Measurements from ENCODE around the gene REPS2. TPM values are rescaled to one million over a fixed set of nuclear protein-coding genes. Genes with fewer than 3 reads are reported as not detected.

REPS2 gene
- total RNA-seq, 1 donor from 2014 or later, result 18.9 TPM

- no peaks in the 10 kb centered on the region for H3K9me3 ChIP-seq
- no peak overlapping the region for H3K27ac ChIP-seq
- no peak for TF ChIP-seq CTCF (IDR thresholded peaks at IDR 0.05)
- no peaks in the 10 kb centered on the region for H3K4me1 ChIP-seq
- no peaks in the 10 kb centered on the region for H3K27me3 ChIP-seq
- DNase-seq (no peak), ATAC-seq (no peak)
- H3K36me3 ChIP-seq, result no peaks in the 10 kb centered on the region
- no peak overlapping the region for H3K4me3 ChIP-seq
- intact Hi-C loops (cut with DNase I), result no loop called here
These were observed 46.5 kb downstream of the REPS2 start for GRCh38 chrX:16992951-16993350.

- no peak for ATAC-seq
- no peak overlapping the region for H3K4me3 ChIP-seq
- H3K27ac ChIP-seq, result no peak overlapping the region
- no peaks in the 10 kb centered on the region for H3K9me3 ChIP-seq
- H3K4me1 ChIP-seq, result no peaks in the 10 kb centered on the region
- TF ChIP-seq CTCF (IDR thresholded peaks at IDR 0.05), result no peak
- intact Hi-C loops (cut with DNase I), result no loop called here
- H3K36me3 ChIP-seq, result no peaks in the 10 kb centered on the region
- no peaks in the 10 kb centered on the region for H3K27me3 ChIP-seq
- DNase-seq, result no peak
These were observed 47.4 kb downstream of the REPS2 start for GRCh38 chrX:16993791-16994318.

- H3K36me3 ChIP-seq, result no peaks in the 10 kb centered on the region
- H3K4me1 ChIP-seq, result no peaks in the 10 kb centered on the region
- intact Hi-C loops (cut with DNase I), result no loop called here
- ATAC-seq (no peak), DNase-seq (no peak)
- H3K27me3 ChIP-seq, result no peaks in the 10 kb centered on the region
- H3K9me3 ChIP-seq, result no peaks in the 10 kb centered on the region
- no peak for TF ChIP-seq CTCF (IDR thresholded peaks at IDR 0.05)
- H3K27ac ChIP-seq, result no peak overlapping the region
- H3K4me3 ChIP-seq, result no peak overlapping the region
These were observed 48.3 kb downstream of the REPS2 start for GRCh38 chrX:16994736-16995135.

GRCh38 chrX:16997313-16997712 lies 50.9 kb downstream of the REPS2 start:
- Histone ChIP-seq H3K27me3 (no peaks in the 10 kb centered on the region), H3K4me1 (no peaks in the 10 kb centered on the region), H3K4me3 (no peak overlapping the region), H3K9me3 (no peaks in the 10 kb centered on the region), H3K36me3 (no peaks in the 10 kb centered on the region), H3K27ac (no peak overlapping the region)
- no peak for TF ChIP-seq CTCF (IDR thresholded peaks at IDR 0.05)
- DNase-seq (no peak), ATAC-seq (no peak)
- intact Hi-C loops (cut with DNase I), result no loop called here

- no peak for DNase-seq
- H3K27ac ChIP-seq, result no peak overlapping the region
- intact Hi-C loops (cut with DNase I), result no loop called here
- H3K9me3 ChIP-seq, result no peaks in the 10 kb centered on the region
- no peak overlapping the region for H3K4me3 ChIP-seq
- no peak for ATAC-seq
- no peaks in the 10 kb centered on the region for H3K27me3 ChIP-seq
- TF ChIP-seq CTCF (IDR thresholded peaks at IDR 0.05), result no peak
- no peaks in the 10 kb centered on the region for H3K36me3 ChIP-seq
- H3K4me1 ChIP-seq, result no peaks in the 10 kb centered on the region
These were observed 52.8 kb downstream of the REPS2 start for GRCh38 chrX:16999275-16999674.

- ATAC-seq (no peak), DNase-seq (no peak)
- Histone ChIP-seq H3K27ac (no peak overlapping the region), H3K36me3 (no peaks in the 10 kb centered on the region), H3K4me3 (no peak overlapping the region), H3K9me3 (no peaks in the 10 kb centered on the region), H3K27me3 (no peaks in the 10 kb centered on the region), H3K4me1 (no peaks in the 10 kb centered on the region)
- no peak for TF ChIP-seq CTCF (IDR thresholded peaks at IDR 0.05)
- intact Hi-C loops (cut with DNase I), result no loop called here
These were observed 54.3 kb downstream of the REPS2 start for GRCh38 chrX:17000751-17001150.
